Measurements from ENCODE around the gene ELMO3. TPM values are rescaled to one million over a fixed set of nuclear protein-coding genes. Genes with fewer than 3 reads are reported as not detected.
A peak's percentile ranks its signal among the peaks of the same experiment; 100 is the strongest.

The ELMO3 gene
- total and polyA plus RNA-seq, 2 of the 13 experiments (the other 11 are each of a cell fraction or from before 2014, with no cell fraction given): 2.6 to 4.0 TPM

- TF ChIP-seq, protein P1, sequence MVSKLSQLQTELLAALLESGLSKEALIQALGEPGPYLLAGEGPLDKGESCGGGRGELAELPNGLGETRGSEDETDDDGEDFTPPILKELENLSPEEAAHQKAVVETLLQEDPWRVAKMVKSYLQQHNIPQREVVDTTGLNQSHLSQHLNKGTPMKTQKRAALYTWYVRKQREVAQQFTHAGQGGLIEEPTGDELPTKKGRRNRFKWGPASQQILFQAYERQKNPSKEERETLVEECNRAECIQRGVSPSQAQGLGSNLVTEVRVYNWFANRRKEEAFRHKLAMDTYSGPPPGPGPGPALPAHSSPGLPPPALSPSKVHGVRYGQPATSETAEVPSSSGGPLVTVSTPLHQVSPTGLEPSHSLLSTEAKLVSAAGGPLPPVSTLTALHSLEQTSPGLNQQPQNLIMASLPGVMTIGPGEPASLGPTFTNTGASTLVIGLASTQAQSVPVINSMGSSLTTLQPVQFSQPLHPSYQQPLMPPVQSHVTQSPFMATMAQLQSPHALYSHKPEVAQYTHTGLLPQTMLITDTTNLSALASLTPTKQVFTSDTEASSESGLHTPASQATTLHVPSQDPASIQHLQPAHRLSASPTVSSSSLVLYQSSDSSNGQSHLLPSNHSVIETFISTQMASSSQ (IDR thresholded peaks at IDR 0.05; ENCODE audit: low read depth): no peak
- TF ChIP-seq, protein P1 (CRISPR knock-in tag; IDR thresholded peaks at IDR 0.05; ENCODE audit: borderline replicate concordance): peak; percentile 88
- TF ChIP-seq RFX1 (IDR thresholded peaks at IDR 0.05) (no peak), BATF2 (CRISPR knock-in tag; IDR thresholded peaks at IDR 0.05) (no peak; the same call in 1 of the 2 replicates), ZNF354B (CRISPR knock-in tag; IDR thresholded peaks at IDR 0.05) (0 out of 2 replicates have a peak, but pooled peaks have one; percentile 85), IRF1 (CRISPR knock-in tag; IDR thresholded peaks at IDR 0.05; ENCODE audit: low read depth) (no peak), ZBTB14 (CRISPR knock-in tag; IDR thresholded peaks at IDR 0.05) (peak; percentile 66), KLF11 (CRISPR knock-in tag; IDR thresholded peaks at IDR 0.05) (no peak; the same call in 1 of the 2 replicates), ELF4 (CRISPR knock-in tag; IDR thresholded peaks at IDR 0.05; ENCODE audit: borderline replicate concordance) (peak; percentile 65; the same call in 1 of the 2 replicates), NR3C1 (CRISPR knock-in tag; IDR thresholded peaks at IDR 0.05) (no peak), TSC22D2 (CRISPR knock-in tag; IDR thresholded peaks at IDR 0.05; ENCODE audit: borderline replicate concordance) (0 out of 2 replicates have a peak, but pooled peaks have one; percentile 92), CBX5 (CRISPR knock-in tag; IDR thresholded peaks at IDR 0.05; ENCODE audit: borderline replicate concordance) (peak; percentile 72), GATA4 (IDR thresholded peaks at IDR 0.05; ENCODE audit: borderline replicate concordance, low read depth) (0 out of 2 replicates have a peak, but pooled peaks have one; percentile 57)
- TF ChIP-seq, protein P2, sequence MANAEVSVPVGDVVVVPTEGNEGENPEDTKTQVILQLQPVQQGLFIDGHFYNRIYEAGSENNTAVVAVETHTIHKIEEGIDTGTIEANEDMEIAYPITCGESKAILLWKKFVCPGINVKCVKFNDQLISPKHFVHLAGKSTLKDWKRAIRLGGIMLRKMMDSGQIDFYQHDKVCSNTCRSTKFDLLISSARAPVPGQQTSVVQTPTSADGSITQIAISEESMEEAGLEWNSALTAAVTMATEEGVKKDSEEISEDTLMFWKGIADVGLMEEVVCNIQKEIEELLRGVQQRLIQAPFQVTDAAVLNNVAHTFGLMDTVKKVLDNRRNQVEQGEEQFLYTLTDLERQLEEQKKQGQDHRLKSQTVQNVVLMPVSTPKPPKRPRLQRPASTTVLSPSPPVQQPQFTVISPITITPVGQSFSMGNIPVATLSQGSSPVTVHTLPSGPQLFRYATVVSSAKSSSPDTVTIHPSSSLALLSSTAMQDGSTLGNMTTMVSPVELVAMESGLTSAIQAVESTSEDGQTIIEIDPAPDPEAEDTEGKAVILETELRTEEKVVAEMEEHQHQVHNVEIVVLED (CRISPR knock-in tag; IDR thresholded peaks at IDR 0.05; ENCODE audit: borderline replicate concordance): peak; percentile 76
- TF ChIP-seq, protein P3, sequence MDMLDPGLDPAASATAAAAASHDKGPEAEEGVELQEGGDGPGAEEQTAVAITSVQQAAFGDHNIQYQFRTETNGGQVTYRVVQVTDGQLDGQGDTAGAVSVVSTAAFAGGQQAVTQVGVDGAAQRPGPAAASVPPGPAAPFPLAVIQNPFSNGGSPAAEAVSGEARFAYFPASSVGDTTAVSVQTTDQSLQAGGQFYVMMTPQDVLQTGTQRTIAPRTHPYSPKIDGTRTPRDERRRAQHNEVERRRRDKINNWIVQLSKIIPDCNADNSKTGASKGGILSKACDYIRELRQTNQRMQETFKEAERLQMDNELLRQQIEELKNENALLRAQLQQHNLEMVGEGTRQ (IDR thresholded peaks at IDR 0.05; ENCODE audit: low read depth, low read length): no peak; the same call in 1 of the 2 replicates
- TF ChIP-seq, protein P3 (CRISPR knock-in tag; IDR thresholded peaks at IDR 0.05; ENCODE audit: borderline replicate concordance): peak; percentile 95
Measured at GRCh38 chr16:67246081-67246755, 47.3 kb downstream of the ELMO3 start (continued).

All from HepG2 (cell line).